NOMO-1 (cell line): ENCODE measurements around the gene AKAP14.
"Not testable (repeated sequence)": the region's sequence is repeated elsewhere in the genome, so short reads cannot be mapped to it uniquely, and the experiment has no call there.

Experiments used
- DNase-seq, 2 experiments: peaks; one replicate each; lab custom pipeline; 2025; ENCODE audit not compliant: unreplicated experiment in 2 of 2; lab: John Stamatoyannopoulos, UW

Gene AKAP14

GRCh38 chrX:119919835-119920585 lies 24.3 kb downstream of the AKAP14 start:
- no peak for DNase-seq

- DNase-seq: not testable (repeated sequence)
These were observed 26.7 kb downstream of the AKAP14 start for GRCh38 chrX:119922391-119922790.

DNA sequence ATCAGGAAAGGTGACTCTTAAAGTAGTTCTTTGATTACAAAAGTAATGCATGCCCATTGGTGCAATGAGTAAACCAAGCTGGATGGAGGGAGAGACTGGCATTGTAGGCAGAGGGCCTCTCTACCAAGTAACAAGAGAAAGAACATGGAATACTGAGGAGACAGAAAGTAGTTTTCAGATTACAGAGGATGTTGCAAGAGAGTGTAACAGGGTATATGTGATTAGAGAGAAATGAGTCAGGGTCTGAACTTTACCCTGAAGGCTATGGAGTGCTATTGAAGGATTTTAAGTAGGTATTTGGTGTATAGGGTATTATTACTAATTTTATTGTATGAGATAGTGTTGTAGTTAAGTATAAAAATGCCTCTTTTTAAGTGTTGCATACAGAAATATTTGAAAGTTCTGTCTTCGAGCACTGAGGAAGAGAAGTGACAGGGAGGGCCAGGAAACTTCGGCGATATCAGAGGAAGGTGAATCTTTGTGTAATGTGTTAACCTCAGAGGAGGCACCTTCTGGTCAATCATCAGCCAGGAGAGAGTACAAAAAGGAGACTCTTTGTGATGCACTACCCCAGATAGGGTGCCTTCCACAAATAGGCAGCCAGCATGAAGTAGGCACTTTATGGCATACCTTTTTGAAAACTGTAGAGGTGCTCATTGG lies 39.7 kb downstream of the AKAP14 start:
- DNase-seq: no peak

DNA sequence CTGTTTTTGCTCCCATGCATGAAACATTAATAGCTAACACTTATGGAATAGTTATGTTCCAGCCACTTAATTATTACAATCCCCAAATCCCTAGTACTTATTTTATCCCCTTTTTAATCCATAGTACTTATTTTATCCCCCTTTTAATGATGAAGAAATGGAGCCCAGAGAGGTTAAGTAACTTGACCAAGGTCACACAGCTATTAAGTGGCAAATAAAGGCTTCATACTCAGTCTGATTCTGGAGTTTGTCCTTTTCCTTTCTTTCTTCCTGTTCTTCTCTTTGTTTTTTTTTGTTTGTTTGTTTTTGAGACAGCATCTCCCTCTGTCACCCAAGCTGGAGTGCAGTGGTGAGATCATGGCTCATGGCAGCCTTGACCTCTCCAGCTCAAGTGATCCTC lies 45.6 kb downstream of the AKAP14 start:
- no peak for DNase-seq

DNA sequence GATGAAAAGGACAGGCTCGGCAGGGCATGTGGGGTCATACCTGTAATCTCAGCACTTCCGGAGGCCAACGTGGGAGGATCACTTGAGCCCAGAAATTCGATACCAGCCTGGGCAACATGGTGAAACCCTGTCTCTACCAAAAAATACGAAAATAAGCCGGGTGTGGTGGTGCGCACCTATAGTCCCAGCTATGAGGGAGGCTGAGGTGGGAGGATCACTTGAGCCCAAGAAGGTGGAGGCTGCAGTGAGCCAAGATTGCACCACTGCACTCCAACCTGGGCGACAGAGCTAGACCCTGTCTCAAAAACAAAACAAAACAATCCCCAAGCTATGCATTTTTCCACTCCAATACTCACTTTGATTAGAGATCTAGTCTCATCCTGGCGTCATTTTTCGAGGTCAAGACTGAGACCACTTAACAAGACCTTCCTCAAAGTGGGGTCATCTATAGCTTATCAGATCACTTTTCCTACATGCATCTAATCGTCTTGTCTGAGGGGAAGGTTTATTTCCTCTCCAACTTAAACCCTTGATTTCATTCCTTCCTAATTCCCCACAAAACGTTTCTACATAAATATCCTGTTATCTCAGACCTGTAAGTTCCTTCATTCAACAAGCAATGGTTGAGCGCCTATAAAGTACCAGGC lies 46.6 kb downstream of the AKAP14 start:
- no peak for DNase-seq

- DNase-seq: no peak
These were observed 47.1 kb downstream of the AKAP14 start for GRCh38 chrX:119942831-119943184.

DNA sequence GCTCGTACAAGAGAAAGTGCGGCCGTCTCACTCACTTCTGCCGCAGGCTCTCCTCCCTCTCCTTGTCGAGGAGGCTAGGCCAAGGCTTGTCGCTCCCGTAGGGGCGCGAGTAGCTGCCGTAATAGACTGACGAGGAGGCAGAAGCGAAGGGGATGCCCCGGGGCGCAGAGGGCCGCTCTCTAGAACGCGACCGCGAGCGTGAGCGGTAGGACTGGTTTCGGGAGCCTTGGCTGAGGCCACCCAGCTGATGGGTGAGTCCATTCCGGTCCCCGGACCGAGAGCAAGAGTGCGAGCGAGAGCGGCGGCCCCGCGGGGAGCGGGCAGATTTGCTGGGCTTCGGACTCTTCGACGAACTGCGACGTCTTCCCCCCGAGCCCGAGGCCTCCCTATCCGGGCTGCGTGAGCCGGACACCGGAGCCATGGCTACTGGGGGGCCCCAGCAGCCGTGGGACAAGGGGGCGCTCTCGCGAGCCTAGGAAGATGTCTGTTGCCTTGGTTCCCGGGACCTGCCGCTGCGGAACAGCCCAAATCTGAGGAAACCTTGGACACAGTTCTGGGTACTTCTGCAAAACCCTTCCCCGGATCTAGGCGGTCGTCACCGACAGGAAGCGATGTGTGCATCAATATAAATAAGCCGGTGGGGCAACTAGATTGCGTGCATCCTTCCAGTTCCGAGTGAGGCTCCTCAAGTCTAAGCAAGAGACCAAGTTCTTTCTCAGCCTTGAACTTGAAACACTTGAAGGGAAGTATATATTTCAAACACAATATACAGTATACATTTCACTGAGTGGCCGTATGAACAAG lies 47.7 kb downstream of the AKAP14 start, which contains the start of gene NKAP:
TSS of gene NKAP (minus strand) at position 567 of the 804 bp plus-strand sequence. CDS start at position 421, 146 bp downstream.
- peak; percentile 73 to 77 for DNase-seq

GRCh38 chrX:119945481-119945880 lies 49.8 kb downstream of the AKAP14 start:
- no peak for DNase-seq

DNA sequence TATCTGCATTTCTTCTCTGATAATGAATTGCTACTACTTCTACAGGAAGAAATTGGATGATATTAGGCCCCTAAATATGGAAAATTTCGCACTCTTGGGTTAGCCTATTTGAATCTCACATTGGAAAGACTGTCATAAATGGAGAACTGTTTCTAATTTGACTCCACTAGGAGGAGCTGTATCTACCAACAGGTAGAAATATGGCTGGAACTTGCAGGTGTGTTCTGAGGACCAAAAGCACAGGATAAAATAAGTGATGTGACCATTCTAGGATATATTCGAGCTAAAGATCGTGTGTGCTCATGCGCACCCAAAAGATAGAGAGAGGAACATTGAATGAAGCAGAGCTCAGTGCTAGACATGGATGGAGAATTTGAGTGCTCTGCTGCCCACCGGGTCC lies 52.7 kb downstream of the AKAP14 start:
- DNase-seq: no peak

GRCh38 chrX:119954374-119954773 lies 58.7 kb downstream of the AKAP14 start:
- DNase-seq: no peak

GRCh38 chrX:119955807-119956570 lies 60.3 kb downstream of the AKAP14 start:
- DNase-seq: not testable (repeated sequence)

DNA sequence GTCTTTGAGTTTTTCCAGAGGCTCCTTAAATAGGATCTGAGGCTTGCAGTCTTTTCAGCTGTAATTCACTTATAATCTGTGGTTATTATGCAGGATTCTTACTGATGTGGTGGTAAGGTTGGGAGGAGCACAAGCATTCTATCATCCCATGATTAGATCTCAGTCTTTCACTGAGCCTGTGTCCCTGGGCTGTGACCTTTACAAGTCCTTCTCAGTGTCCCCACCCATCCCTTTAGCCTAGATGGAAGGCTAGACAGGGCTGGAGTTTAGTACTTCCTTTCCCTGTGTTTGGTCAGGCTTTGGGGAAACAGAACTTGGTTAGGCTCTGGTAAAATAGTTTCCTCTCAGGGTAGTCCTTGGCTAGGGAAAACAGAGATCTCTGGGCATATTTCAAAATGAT lies 64.9 kb downstream of the AKAP14 start:
- DNase-seq: no peak

DNA sequence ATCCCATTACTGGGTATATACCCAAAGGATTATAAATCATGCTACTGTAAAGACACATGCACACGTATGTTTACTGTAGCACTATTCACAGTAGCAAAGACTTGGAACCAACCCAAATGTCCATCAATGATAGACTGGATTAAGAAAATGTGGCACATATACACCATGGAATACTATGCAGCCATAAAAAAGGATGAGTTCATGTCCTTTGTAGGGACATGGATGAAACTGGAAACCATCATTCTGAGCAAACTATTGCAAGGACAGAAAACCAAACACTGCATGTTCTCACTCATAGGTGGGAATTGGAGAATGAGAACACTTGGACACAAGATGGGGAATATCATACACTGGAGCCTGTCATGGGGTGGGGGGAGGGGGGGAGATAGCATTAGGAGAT lies 71.1 kb downstream of the AKAP14 start:
- not testable (repeated sequence) for DNase-seq
